ENCODE results near the gene RPL22L1. TPM values are rescaled to one million over a fixed set of nuclear protein-coding genes. Genes with fewer than 3 reads are reported as not detected.
"Not testable (repeated sequence)": the region's sequence is repeated elsewhere in the genome, so short reads cannot be mapped to it uniquely, and the experiment has no call there.

RPL22L1 gene
- polyA plus RNA-seq, 3 donors, result 88.4 to 171 (median 104) TPM

- no peak overlapping the region for H3K27ac ChIP-seq (ENCODE audit: low read depth, low read length)
These were observed 19.1 kb upstream of the RPL22L1 start for GRCh38 chr3:170889132-170889531.

DNA sequence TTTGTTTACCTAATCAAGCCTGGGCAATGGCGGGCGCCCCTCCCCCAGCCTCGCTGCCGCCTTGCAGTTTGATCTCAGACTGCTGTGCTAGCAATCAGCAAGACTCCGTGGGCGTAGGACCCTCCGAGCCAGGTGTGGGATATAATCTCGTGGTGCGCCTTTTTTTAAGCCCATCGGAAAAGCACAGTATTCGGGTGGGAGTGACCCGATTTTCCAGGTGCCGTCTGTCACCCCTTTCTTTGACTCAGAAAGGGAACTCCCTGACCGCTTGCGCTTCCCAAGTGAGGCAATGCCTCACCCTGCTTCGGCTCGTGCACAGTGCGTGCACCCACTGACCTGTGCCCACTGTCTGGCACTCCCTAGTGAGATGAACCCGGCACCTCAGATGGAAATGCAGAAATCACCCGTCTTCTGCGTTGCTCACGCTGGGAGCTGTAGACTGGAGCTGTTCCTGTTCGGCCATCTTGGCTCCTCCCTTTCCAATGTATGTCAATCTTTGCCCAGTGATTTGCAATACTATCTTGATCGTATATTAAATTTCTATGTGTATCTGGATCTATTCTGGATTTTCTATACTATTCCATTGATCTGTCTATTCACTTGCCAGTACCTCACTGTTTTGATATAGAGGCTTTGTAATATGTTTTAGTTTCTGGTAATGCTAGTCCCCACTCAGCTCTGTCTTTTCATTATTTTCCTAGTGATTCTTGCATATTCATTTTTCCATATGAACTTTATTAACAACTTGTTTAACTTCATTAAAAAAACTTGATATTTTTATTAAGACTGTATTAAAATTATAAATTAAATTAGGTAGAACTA, 14.3 kb upstream of the RPL22L1 start:
- 89 to 96% (median 91%) methylated on average over 17 to 20 of the region's 24 CpGs for WGBS, 3 donors
- H3K27ac ChIP-seq (ENCODE audit: low read depth, low read length), result not testable (repeated sequence)

GRCh38 chr3:170878688-170879087, 8.7 kb upstream of the RPL22L1 start:
- not testable (repeated sequence) for H3K27ac ChIP-seq (ENCODE audit: low read depth, low read length)
- 87 to 100% (median 90%) methylated on average over 1 to 2 of the region's 5 CpGs for WGBS, 3 donors

DNA sequence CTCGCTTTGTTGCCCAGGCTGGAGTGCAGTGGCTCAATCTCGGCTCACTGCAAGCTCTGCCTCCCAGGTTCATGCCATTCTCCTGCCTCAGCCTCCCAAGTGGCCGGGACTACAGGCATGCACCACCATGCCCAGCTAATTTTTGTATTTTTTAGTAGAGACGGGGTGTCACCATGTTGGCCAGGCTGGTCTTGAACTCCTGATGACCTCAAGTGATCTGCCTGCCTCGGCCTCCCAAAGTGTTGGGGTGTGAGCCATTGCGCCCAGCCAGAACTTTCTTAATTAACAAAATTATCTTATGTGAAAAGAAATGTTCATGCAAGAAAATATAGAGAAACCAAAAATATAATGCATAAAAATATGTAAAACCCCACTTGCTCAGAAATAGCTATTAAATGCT, 7.3 kb upstream of the RPL22L1 start:
- not testable (repeated sequence) for H3K27ac ChIP-seq (ENCODE audit: low read depth, low read length)
- WGBS, 3 donors, result 92 to 96% (median 93%) methylated on average over 6 of the region's 6 CpGs

DNA sequence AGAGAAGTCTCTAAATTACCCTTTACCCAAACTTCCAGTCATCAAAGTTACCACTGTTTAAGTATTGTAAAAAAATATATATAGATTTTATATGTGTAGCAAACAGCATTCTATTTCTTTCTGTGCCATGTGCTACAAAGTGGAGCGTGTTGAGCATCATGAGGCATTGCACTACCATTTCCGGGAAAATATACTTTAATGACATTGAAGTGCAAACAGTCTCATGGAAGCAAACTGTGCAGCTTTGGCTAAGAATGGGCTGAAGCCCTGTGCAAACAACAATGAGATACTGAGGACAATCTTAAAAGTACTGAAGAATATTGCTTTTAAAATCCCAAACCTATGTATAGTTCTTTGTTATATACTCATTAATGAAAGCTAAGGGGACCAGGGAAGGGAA, 6.5 kb upstream of the RPL22L1 start:
- H3K27ac ChIP-seq (ENCODE audit: low read depth, low read length), result no peak overlapping the region
- 55 to 94% (median 88%) methylated on average over 2 of the region's 2 CpGs for WGBS, 3 donors

DNA sequence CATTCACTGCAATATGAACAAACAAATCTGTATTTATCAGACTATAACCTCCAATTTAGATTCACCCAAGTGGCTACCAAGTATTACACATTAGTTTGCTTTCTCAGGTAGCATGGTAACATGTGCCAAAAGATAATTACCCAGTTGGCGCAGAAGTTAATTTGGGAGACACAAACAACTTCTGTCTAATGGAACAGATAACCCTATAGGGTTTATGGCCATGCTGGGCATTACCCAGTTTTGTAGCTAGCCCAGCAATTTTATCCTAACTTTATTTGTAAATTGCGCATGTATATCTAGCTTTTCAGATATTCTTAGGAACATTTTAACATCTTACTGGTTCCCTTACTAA, 780 bp downstream of the RPL22L1 start:
- H3K27ac ChIP-seq (ENCODE audit: low read depth, low read length), result no peak overlapping the region
- WGBS, 3 donors, result 15 to 31% (median 24%) methylated on average over 2 of the region's 2 CpGs

DNA sequence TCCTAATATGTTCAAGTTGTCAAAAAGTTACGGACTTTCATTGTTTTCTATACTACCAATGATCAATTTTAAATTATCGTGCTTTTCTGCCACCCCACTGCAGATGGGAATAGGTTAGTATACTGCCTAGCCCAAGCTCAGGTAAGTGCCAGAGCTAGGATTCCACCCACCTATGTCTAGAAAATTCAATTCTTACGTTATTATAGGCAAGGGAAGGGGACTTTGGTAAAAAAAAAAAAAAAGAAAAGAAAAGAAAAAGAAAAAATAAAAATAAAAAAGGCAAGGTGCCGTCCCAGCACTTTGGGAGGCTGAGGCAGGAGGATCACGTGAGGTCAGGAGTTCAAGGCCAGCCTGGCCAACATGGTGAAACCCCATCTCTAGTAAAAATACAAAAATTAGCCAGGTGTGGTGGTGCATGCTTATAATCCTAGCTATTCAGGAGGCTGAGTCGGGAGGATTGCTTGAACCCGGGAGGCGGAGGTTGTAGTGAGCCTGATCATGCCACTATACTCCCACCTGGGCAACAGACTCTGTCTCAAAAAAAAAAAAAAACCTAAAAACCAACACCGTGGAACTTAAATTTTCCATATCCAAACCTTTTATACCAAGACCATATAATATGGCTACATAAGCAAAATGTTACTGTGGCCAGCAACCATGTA, 1.3 kb downstream of the RPL22L1 start:
- H3K27ac ChIP-seq (ENCODE audit: low read depth, low read length), result no peak overlapping the region
- WGBS, 3 donors, result 76 to 88% (median 76%) methylated on average over 9 of the region's 9 CpGs

DNA sequence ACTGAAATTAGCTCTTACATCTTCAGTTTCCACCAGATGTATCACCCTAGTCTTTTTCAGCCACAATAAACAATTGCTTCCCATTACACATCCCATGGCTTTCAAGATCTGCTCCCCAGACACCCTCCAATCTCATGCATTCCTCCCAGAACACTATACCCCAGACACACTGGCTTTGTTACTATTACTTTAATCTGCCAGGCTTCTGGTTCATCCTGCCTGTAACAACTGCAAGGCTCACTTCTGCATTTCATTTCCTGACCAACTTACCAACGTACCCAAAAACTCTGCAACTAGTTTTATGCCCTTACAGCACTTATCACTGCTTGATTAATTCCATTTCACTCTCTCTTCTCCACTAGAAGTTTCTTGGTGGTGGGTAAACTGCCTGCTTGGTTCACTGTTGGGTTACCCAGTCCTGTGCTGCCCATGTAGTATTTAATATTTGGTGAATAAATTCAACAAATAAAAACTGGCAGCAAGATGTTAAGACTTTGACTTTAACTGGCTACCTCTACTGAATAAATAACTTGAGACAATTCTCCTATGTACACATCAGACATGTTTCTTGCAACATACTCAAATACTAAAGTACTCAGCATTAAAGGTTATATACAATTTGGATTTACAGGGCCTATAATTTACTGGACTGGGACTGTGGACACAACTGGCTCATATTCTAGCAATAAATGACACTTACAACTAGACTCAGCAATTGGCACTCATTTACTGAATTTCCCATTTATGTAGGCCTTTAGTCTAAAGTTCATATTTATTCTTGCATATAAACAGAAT, 2.7 kb downstream of the RPL22L1 start:
- 36 to 57% (median 40%) methylated on average over 1 of the region's 1 CpG for WGBS, 3 donors

GRCh38 chr3:170866499-170866898, 3.5 kb downstream of the RPL22L1 start:
- WGBS, 3 donors, result 79 to 86% (median 80%) methylated on average over 3 of the region's 3 CpGs
- H3K27ac ChIP-seq (ENCODE audit: low read depth, low read length), result no peak overlapping the region

More for the DNA sequence above, 2.7 kb downstream of the RPL22L1 start:
- no peak overlapping the region for H3K27ac ChIP-seq (ENCODE audit: low read depth, low read length)

DNA sequence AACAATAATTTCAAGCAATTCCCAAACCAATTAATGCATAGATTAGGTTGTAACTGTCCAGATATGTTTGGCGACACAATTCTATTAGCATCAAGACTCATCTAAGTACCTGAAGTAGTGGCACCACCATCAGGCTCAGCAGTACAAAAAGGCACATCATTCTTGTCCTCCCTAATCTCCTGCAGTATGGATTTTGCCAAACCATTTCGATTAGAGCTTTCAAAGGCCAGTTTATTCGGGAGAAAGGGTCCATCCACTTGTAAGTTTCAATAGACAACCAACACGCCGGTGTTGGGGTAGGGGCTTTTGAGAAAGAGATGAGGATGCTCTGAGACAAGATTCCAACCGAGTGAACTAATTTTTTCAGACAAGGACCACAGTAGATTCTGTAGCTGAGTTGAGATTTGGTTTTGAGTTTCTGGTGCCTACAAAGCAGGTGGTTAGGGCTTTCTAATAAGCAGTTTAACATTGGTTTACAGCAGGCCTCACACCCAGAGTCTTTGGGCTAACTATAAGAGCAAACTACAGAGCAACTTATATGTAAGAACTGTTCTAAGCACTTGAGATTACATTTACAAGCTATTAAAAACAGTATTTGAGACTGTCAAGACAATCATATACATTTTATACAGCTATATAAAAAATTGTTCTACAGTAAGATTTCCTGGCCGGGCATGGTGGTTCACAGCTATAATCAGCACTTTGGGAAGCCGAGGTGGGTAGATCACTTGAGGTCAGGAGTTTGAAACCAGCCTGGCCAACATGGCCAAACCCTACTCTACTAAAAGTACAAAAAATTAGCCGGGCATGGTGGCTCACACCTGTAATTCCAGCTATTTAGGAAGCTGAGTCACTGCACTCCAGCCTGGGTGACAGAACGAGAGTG, 4.5 kb downstream of the RPL22L1 start:
- no peak overlapping the region for H3K27ac ChIP-seq (ENCODE audit: low read depth, low read length)
- WGBS, 3 donors, result 82 to 89% (median 88%) methylated on average over 10 of the region's 10 CpGs

DNA sequence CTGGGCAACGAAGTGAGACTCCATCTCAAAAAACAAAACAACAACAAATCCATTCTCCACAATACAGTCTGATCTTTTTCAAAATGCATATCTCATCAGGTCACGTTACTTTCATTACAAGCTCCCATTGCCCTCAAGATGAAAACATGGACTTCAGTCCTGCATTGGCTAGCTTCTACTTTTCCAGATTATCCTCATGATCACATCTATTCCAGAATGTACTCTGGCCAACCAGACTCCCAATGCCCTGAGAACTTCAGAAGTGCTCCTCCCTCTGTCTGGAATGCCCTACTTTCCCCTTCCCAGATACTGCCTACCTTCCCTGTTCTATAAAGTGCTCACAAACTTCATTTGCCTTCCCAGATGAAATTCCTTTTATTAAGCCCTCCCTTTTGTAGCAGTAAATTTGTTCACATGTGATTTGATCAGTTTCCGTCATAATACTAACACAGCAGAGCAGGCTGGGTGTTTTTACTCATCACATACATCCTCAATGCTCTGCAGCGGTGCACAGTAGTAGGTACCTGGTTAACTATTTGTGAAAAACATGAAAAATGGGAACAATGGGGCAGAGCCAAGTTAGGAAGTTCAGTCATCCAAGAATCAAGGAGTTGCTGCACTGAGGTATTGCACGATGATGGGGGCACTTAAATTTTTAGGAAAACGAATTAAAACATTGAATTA, 5.3 kb downstream of the RPL22L1 start:
- no peak overlapping the region for H3K27ac ChIP-seq (ENCODE audit: low read depth, low read length)
- WGBS, 3 donors, result 81 to 91% (median 89%) methylated on average over 6 of the region's 6 CpGs

DNA sequence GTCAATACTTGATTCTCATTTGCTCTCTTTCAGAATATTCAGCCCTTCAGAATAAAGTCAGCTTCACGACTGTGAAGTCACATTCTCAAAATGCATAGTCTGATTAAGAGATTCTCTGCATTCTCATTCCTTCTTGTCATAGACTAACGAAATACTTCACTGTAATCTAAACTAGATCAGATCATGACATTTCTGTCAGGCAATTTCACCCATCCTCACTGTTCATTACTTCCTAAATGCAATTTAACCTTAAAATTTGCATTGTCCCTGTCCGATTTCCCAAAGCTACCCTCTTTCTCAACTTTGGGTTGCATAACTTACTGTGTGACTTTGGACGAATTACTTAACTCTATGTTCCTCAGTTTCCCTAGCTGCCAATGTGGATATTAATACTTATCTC, 6.2 kb downstream of the RPL22L1 start:
- H3K27ac ChIP-seq (ENCODE audit: low read depth, low read length), result no peak overlapping the region
- WGBS, 3 donors, result 56 to 84% (median 64%) methylated on average over 4 of the region's 4 CpGs

DNA sequence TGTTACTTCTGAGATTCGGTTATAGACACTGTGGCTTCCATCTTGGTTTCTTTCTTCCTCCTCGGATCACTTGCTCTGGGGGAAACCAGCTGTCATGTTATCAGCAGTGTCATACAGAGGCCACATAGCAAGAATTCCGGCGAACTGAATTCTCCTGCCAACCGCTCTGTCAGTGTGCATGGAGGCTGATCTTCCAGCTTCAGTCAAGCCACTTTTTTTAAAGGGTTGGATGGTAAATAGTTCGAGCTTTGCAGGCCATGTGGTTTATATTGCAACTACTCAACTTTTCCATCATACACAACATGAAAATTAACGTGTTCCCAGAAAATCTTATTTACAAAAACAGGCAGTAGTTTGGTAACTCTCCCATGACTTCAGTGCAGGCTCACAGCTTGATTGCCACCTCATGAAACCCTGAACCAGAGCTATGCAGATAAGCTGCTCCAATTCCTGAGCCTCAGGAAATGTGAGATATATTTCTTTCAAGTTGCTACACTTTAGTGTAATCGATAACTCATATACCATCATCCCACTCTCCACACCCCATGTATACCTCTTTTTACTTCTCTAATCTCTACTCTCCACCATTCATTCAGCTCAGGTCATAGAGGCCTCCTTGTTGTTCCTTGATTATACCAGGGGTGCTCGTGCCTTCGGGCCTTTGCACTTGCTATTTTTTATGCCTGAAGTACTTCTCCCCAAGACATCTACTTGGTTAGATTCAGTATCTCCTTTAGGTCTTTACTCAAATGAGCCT, 7.2 kb downstream of the RPL22L1 start:
- H3K27ac ChIP-seq (ENCODE audit: low read depth, low read length), result no peak overlapping the region
- WGBS, 3 donors, result 82 to 84% (median 82%) methylated on average over 10 of the region's 10 CpGs

GRCh38 chr3:170858599-170858998, 11.4 kb downstream of the RPL22L1 start:
- 81 to 92% (median 91%) methylated on average over 5 of the region's 5 CpGs for WGBS, 3 donors
- no peak overlapping the region for H3K27ac ChIP-seq (ENCODE audit: low read depth, low read length)

DNA sequence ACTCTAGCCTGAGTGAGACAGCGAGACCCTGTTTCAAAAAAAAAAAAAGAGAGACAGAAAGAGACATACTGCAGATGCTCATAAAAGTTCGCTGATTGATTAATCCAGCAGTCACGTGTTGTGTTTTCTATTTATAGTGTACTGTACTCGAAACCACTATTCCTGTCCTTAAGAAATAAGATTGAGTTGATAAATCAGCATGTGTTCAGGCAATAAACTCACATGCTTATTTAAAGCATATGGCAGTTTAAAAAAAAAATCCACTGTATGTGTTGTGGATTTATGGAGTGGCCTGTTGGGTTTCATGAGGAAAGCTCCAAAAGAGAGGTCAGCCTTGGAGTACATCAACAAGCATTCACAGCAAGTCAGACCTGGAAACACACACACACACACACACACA, 17.7 kb downstream of the RPL22L1 start:
- whole genome bisulfite sequencing, 3 donors, result 66 to 73% (median 70%) methylated on average over 4 of the region's 4 CpGs
- H3K27ac ChIP-seq (ENCODE audit: low read depth, low read length), result no peak overlapping the region

DNA sequence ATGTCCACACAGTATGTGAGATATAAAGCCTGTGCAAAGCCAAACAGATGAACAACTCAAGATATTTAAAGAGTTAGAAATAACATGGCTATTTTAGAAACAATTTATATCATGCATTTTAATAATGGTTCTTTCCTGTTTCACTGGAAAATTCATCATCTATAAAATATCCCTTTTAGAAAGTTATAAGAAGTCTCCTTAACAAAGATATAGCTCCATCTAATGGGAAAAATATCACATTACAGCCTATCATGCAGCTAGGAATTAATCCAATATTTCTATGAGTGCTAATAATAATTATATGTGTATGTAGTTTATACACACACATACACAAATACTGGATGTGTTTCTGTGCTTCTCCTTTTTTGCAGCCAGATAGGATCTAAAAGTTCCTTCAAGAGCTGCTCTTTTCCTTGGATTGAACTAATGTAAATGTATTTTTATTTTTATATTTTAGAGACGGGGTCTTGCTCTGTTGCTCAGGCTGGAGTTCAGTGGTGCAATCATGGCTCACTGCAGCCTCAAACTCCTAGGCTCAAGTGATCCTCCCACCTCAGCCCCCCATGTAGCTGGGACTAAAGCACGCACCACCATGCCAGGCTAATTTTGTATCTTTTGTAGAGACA, 21.6 kb downstream of the RPL22L1 start:
- H3K27ac ChIP-seq (ENCODE audit: low read depth, low read length), result no peak overlapping the region
- 94 to 96% (median 95%) methylated on average over 2 of the region's 2 CpGs for WGBS, 3 donors

DNA sequence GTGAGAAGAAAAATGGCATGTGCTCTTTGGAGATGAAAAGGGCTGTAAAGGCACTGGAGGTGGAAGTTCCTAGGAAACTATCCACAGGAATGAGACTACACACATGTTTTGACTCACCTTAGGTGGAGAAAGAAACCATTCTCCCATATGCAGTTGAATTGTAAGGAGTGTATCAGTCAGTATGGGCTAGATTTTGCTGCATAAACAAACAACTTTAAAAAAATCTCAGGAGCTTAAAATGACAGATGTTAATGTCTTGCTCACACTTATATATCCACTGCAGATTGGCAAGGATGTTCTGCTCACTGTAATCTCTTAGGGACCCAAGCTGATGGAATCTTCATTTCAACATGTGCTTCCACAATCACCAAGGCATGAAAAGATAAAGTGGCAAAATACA, 25.6 kb downstream of the RPL22L1 start:
- no peak overlapping the region for H3K27ac ChIP-seq (ENCODE audit: low read depth, low read length)
